Muscle layer of duodenum (tissue), 2 donors: ENCODE measurements around the gene NTM.

Experiments
- H3K27ac ChIP-seq: one replicate; pipeline ENCODE4 v1.7.0; 2013; ENCODE audit warnings: mild to moderate bottlenecking, low read length
- H3K27me3 ChIP-seq: one replicate; pipeline ENCODE4 v1.7.0; 2013; ENCODE audit warnings: low read depth, mild to moderate bottlenecking, control low read depth, low read length
- H3K36me3 ChIP-seq, 2 donors: one replicate each; pipeline ENCODE4 v1.7.0; 2013; ENCODE audit warnings: low read length in 2 of 2, control low read depth in 1 of 2, mild to moderate bottlenecking in 1 of 2; ENCODE audit not compliant: insufficient read depth in 2 of 2, control insufficient read depth in 1 of 2
- H3K4me1 ChIP-seq, 2 donors: one replicate each; pipeline ENCODE4 v1.7.0; 2013; ENCODE audit warnings: low read length in 2 of 2, mild to moderate bottlenecking in 2 of 2, control low read depth in 1 of 2, moderate library complexity in 1 of 2; ENCODE audit not compliant: insufficient read depth in 2 of 2, control insufficient read depth in 1 of 2
- H3K4me3 ChIP-seq, 2 donors: one replicate each; pipeline ENCODE4 v1.7.0; 2013; ENCODE audit warnings: low read length in 2 of 2, low read depth in 1 of 2, mild to moderate bottlenecking in 1 of 2
- H3K9me3 ChIP-seq, 2 donors: one replicate each; pipeline ENCODE4 v1.7.0; 2013; ENCODE audit warnings: low read length in 2 of 2, control low read depth in 1 of 2, mild to moderate bottlenecking in 1 of 2; ENCODE audit not compliant: control insufficient read depth in 1 of 2
- donor health status: healthy.

Gene NTM

GRCh38 chr11:131750692-131751091 is 380.3 kb downstream of the NTM start:
- Histone ChIP-seq H3K27me3 (no peaks in the 10 kb centered on the region), H3K27ac (no peak overlapping the region), H3K36me3 (no peaks in the 10 kb centered on the region), H3K4me1 (no peaks in the 10 kb centered on the region), H3K9me3 (no peaks in the 10 kb centered on the region), H3K4me3 (no peak overlapping the region)

GRCh38 chr11:131754671-131755070 is 384.3 kb downstream of the NTM start:
- Histone ChIP-seq H3K4me3 (no peak overlapping the region), H3K36me3 (no peaks in the 10 kb centered on the region), H3K27me3 (no peaks in the 10 kb centered on the region), H3K4me1 (no peaks in the 10 kb centered on the region), H3K27ac (no peak overlapping the region), H3K9me3 (no peaks in the 10 kb centered on the region)

GRCh38 chr11:131756479-131757110 is 386.2 kb downstream of the NTM start:
- no peaks in the 10 kb centered on the region for H3K9me3 ChIP-seq
- H3K36me3 ChIP-seq = no peaks in the 10 kb centered on the region
- no peak overlapping the region for H3K27ac ChIP-seq
- no peaks in the 10 kb centered on the region for H3K27me3 ChIP-seq
- H3K4me3 ChIP-seq = no peak overlapping the region
- no peaks in the 10 kb centered on the region for H3K4me1 ChIP-seq

- H3K27ac ChIP-seq = no peak overlapping the region
- H3K27me3 ChIP-seq = no peaks in the 10 kb centered on the region
- H3K4me1 ChIP-seq = no peaks in the 10 kb centered on the region
Measured at GRCh38 chr11:131758726-131759125, 388.3 kb downstream of the NTM start.

GRCh38 chr11:131759140-131759539 is 388.7 kb downstream of the NTM start:
- H3K27ac ChIP-seq = no peak overlapping the region
- H3K27me3 ChIP-seq = no peaks in the 10 kb centered on the region
- no peaks in the 10 kb centered on the region for H3K4me1 ChIP-seq
- no peaks in the 10 kb centered on the region for H3K36me3 ChIP-seq
- no peak overlapping the region for H3K4me3 ChIP-seq
- H3K9me3 ChIP-seq = no peaks in the 10 kb centered on the region

More at GRCh38 chr11:131758726-131759125, 388.3 kb downstream of the NTM start:
- no peak overlapping the region for H3K4me3 ChIP-seq
- H3K9me3 ChIP-seq = no peaks in the 10 kb centered on the region
- no peaks in the 10 kb centered on the region for H3K36me3 ChIP-seq

- Histone ChIP-seq H3K9me3 (no peaks in the 10 kb centered on the region), H3K27ac (no peak overlapping the region), H3K4me1 (no peaks in the 10 kb centered on the region), H3K27me3 (no peaks in the 10 kb centered on the region), H3K36me3 (no peaks in the 10 kb centered on the region), H3K4me3 (no peak overlapping the region)
Measured at GRCh38 chr11:131760091-131761061, 390.0 kb downstream of the NTM start.

- Histone ChIP-seq H3K27ac (no peak overlapping the region), H3K9me3 (no peaks in the 10 kb centered on the region), H3K4me1 (no peaks in the 10 kb centered on the region), H3K27me3 (no peaks in the 10 kb centered on the region), H3K36me3 (no peaks in the 10 kb centered on the region), H3K4me3 (no peak overlapping the region)
Measured at GRCh38 chr11:131762346-131763110, 392.1 kb downstream of the NTM start.

GRCh38 chr11:131763193-131763890 is 392.9 kb downstream of the NTM start:
- Histone ChIP-seq H3K4me1 (no peaks in the 10 kb centered on the region), H3K4me3 (no peak overlapping the region), H3K36me3 (no peaks in the 10 kb centered on the region), H3K27ac (no peak overlapping the region), H3K27me3 (no peaks in the 10 kb centered on the region), H3K9me3 (no peaks in the 10 kb centered on the region)

- H3K9me3 ChIP-seq = no peaks in the 10 kb centered on the region
- H3K27me3 ChIP-seq = no peaks in the 10 kb centered on the region
- H3K36me3 ChIP-seq = no peaks in the 10 kb centered on the region
- no peak overlapping the region for H3K4me3 ChIP-seq
- no peak overlapping the region for H3K27ac ChIP-seq
- H3K4me1 ChIP-seq = no peaks in the 10 kb centered on the region
Measured at GRCh38 chr11:131764126-131764525, 393.7 kb downstream of the NTM start.

- H3K27ac ChIP-seq = no peak overlapping the region
- no peaks in the 10 kb centered on the region for H3K4me1 ChIP-seq
- H3K4me3 ChIP-seq = no peak overlapping the region
- H3K9me3 ChIP-seq = no peaks in the 10 kb centered on the region
- H3K27me3 ChIP-seq = no peaks in the 10 kb centered on the region
- H3K36me3 ChIP-seq = no peaks in the 10 kb centered on the region
Measured at GRCh38 chr11:131764649-131765048, 394.2 kb downstream of the NTM start.

- no peaks in the 10 kb centered on the region for H3K9me3 ChIP-seq
Measured at GRCh38 chr11:131766637-131767036, 396.2 kb downstream of the NTM start.

More at GRCh38 chr11:131766637-131767036, 396.2 kb downstream of the NTM start:
- H3K27ac ChIP-seq = no peak overlapping the region
- H3K36me3 ChIP-seq = no peaks in the 10 kb centered on the region
- no peak overlapping the region for H3K4me3 ChIP-seq
- no peaks in the 10 kb centered on the region for H3K4me1 ChIP-seq
- H3K27me3 ChIP-seq = no peaks in the 10 kb centered on the region
